Stomach (tissue), 9 donors: Measurements from ENCODE around the gene ODF2. TPM values are rescaled to one million over a fixed set of nuclear protein-coding genes. Genes with fewer than 3 reads are reported as not detected.

Experiments used
- DNase-seq, 2 donors: peaks; one replicate each; pipeline versions ENCODE4 v3.0.0 to v3.0.0-alpha.2; 2013 to 2019
- H3K27ac ChIP-seq, 5 donors: fragments of 200-600 bp in 4 of 5; sonication (generic) in 4 of 5; one replicate each; pipeline ENCODE4 v1.5.1; 2013 to 2019; ENCODE audit warnings: mild to moderate bottlenecking in 1 of 5, moderate library complexity in 1 of 5
- H3K27me3 ChIP-seq, 3 donors: fragments of 200-600 bp; sonication (generic); one replicate each; pipeline ENCODE4 v1.5.1; 2017 to 2019; ENCODE audit warnings: mixed run types in 1 of 3
- H3K36me3 ChIP-seq, 4 donors: fragments of 200-600 bp; sonication (generic); 1 replicate in 3 of 4; 2 replicates in 1 of 4; pipeline ENCODE4 v1.5.1; 2016 to 2019
- H3K4me1 ChIP-seq, 4 donors: fragments of 200-600 bp; sonication (generic); one replicate each; pipeline ENCODE4 v1.5.1; 2016 to 2019
- H3K4me3 ChIP-seq, 4 donors: fragments of 200-600 bp; sonication (generic) in 3 of 4; one replicate each; pipeline ENCODE4 v1.5.1; 2016 to 2019; ENCODE audit warnings: mild to moderate bottlenecking in 1 of 4
- H3K9me3 ChIP-seq, 4 donors: fragments of 200-600 bp; sonication (generic); one replicate each; pipeline ENCODE4 v1.5.1; 2016 to 2019
- EP300 ChIP-seq: sonication (generic); formaldehyde crosslinking; IDR thresholded peaks from one replicate; pipeline ENCODE4 v1.6.1; 2017; ENCODE audit warnings: antibody characterized with exemption
- POLR2A ChIP-seq, 4 donors: fragments of 450-650 bp; IDR thresholded peaks; one replicate each; pipeline ENCODE4 v1.6.1; 2016; ENCODE audit warnings: antibody characterized with exemption in 4 of 4, control low read depth in 2 of 4, mild to moderate bottlenecking in 1 of 4, moderate library complexity in 1 of 4
- POLR2AphosphoS5 ChIP-seq, 3 donors: sonication (generic); formaldehyde crosslinking; IDR thresholded peaks; one replicate each; pipeline ENCODE4 v1.6.1; 2016; ENCODE audit warnings: antibody characterized with exemption in 3 of 3
- WGBS, 5 donors: extraction: QIAGEN DNeasy Blood & Tissue Kit in 3 of 5; methylation state at CpG; one replicate each; pipeline versions ENCODE4 v1.1.5 to v1.1.7; 2013 to 2018; 5-methylcytosine and 5-hydroxymethylcytosine counted together
- intact Hi-C: fragments of 100-400 bp; cut with DNase I; formaldehyde crosslinking; loops from one replicate; pipeline ENCODE4 v1.15.1; 2023; ENCODE audit warnings: low total_unique reads
- polyA plus RNA-seq, 3 donors: library from polyadenylated mRNA; stranded (reverse); fragments of 200-250 nt; gene quantifications; one replicate each; pipeline ENCODE4 v1.2.3, GENCODE V29; 2013
- total RNA-seq, 5 donors: library from RNA; depleted of rRNA; stranded (reverse); fragments of >200 nt; gene quantifications; one replicate each; pipeline versions ENCODE4 v1.1.0 to v1.2.3, GENCODE V29; 2014 to 2016
- TF ChIP-seq, protein P1 (sequence below), 7 experiments: fragments of 450-650 bp in 4 of 7; fragments of 200-600 bp in 3 of 7; sonication (generic) in 3 of 7; IDR thresholded peaks; one replicate each; pipeline ENCODE4 v1.5.1; 2016 to 2019; ENCODE audit warnings: antibody characterized with exemption in 7 of 7, control low read depth in 2 of 7, mild to moderate bottlenecking in 1 of 7
- donor health status: healthy with polysubstance abuse.
- donor health status: Bipolar disorder and iron deficiency.
- donor health status: healthy.

The ODF2 gene
- total and polyA plus RNA-seq, 8 donors: 7.2 to 42.4 (median 15.4) TPM

DNA sequence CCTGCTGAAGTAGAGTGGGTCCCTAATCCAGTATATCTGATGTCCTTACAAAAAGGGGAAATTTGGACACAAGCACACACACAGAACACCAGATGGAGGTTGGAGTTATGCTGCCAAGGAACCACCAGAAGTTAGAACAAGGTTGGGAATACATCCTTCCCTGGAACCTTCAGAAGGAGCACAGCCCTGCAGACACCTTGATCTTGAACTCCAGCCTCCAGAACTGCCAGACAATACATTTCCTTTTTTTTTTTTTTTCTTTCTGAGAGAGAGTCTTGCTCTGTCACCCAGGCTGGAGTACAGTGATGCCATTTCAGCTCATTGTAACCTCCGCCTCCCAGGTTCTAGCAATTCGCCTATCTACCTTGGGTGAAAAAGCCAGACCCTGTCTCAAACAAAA lies 7.1 kb upstream of the ODF2 start:
- TF ChIP-seq EP300: no peak
- TF ChIP-seq, protein P1, sequence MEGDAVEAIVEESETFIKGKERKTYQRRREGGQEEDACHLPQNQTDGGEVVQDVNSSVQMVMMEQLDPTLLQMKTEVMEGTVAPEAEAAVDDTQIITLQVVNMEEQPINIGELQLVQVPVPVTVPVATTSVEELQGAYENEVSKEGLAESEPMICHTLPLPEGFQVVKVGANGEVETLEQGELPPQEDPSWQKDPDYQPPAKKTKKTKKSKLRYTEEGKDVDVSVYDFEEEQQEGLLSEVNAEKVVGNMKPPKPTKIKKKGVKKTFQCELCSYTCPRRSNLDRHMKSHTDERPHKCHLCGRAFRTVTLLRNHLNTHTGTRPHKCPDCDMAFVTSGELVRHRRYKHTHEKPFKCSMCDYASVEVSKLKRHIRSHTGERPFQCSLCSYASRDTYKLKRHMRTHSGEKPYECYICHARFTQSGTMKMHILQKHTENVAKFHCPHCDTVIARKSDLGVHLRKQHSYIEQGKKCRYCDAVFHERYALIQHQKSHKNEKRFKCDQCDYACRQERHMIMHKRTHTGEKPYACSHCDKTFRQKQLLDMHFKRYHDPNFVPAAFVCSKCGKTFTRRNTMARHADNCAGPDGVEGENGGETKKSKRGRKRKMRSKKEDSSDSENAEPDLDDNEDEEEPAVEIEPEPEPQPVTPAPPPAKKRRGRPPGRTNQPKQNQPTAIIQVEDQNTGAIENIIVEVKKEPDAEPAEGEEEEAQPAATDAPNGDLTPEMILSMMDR (IDR thresholded peaks at IDR 0.05): no peak
- TF ChIP-seq POLR2A (IDR thresholded peaks at IDR 0.05): no peak
- TF ChIP-seq POLR2AphosphoS5 (IDR thresholded peaks at IDR 0.05): no peak
- 95 to 100% (median 99%) methylated on average over 2 of the region's 2 CpGs for WGBS, 5 donors
- Histone ChIP-seq H3K36me3 (no peaks in the 10 kb centered on the region), H3K9me3 (no peaks in the 10 kb centered on the region), H3K27me3 (peaks cover 0 to 15% (median 0%) of the 10 kb centered on the region in 3 donors), H3K4me1 (no peaks in the 10 kb centered on the region), H3K27ac (no peak overlapping the region), H3K4me3 (no peak overlapping the region)
- no peak for DNase-seq
- intact Hi-C loops: no loop called here

DNA sequence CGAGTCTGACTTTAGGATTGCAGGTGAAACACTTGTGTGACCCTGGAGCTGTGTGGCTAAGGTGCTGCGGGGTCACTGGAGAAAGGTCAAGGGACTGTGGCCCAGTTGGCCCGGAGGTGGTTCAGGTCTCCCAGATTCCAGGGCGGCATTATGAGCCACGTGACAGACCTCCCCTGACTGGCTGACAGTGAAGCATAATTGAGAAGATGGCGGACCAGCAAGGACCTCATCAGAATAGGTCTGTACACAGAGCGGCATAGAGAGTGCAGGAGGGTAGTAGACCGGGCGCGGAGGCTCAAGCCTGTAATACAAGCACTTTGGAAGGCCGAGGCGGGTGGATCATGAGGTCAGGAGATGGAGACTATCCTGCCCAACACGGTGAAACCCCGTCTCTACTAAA lies 815 bp upstream of the ODF2 start:
- H3K4me3 ChIP-seq: no peak overlapping the region
- H3K4me1 ChIP-seq: peaks cover 5 to 23% (median 13%) of the 10 kb centered on the region in 4 donors
- H3K27ac ChIP-seq: peak overlapping the region in 1 of 5 donors; percentile 92
- 73 to 90% (median 80%) methylated on average over 14 of the region's 14 CpGs for WGBS, 5 donors
- peaks cover 0 to 13% (median 10%) of the 10 kb centered on the region in 4 donors for H3K36me3 ChIP-seq
- intact Hi-C loops: no loop called here
- no peaks in the 10 kb centered on the region for H3K9me3 ChIP-seq
- peaks cover 0 to 15% (median 0%) of the 10 kb centered on the region in 3 donors for H3K27me3 ChIP-seq
- TF ChIP-seq POLR2A (IDR thresholded peaks at IDR 0.05) (no peak), EP300 (no peak), POLR2AphosphoS5 (IDR thresholded peaks at IDR 0.05) (no peak)
- TF ChIP-seq, protein P1 (IDR thresholded peaks at IDR 0.05): no peak
- DNase-seq: no peak

DNA sequence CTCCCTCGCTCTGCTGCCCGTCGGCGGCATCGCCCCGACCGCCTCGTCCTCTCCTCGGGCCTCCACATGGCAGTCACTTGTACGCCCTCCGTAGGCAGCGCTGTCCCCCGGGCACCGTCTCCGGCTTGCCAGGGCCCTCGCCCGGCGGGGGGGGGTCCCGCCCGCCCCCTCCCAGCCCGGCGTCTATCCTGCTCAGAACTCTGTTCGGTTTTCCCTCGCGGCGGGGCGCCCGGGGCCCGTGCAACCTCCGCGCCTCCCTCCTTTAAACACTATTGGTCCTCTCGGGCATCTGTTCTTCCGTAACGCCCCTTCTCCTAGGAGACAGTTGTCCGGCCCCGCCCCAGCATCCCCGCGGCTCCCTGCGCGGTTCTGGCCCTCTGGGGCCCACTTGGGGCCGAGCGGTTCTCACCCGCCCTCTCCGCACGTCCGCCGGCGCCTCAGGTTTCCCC lies 831 bp downstream of the ODF2 start:
- Histone ChIP-seq H3K9me3 (no peaks in the 10 kb centered on the region), H3K36me3 (peaks cover 12 to 29% (median 27%) of the 10 kb centered on the region in 4 donors), H3K4me3 (peak overlapping the region; percentile 94 to 98 (median 98)), H3K4me1 (peaks cover 5 to 23% (median 13%) of the 10 kb centered on the region in 4 donors), H3K27me3 (peaks cover 0 to 4% (median 0%) of the 10 kb centered on the region in 3 donors), H3K27ac (peak overlapping the region; percentile 88 to 93 (median 92))
- peak; percentile 61 to 86 for DNase-seq
- 0 to 2% (median 1%) methylated on average over 13 to 48 of the region's 48 CpGs for WGBS, 5 donors
- intact Hi-C loops: no loop called here
- no peak for TF ChIP-seq POLR2A (IDR thresholded peaks at IDR 0.05)
- no peak for TF ChIP-seq POLR2AphosphoS5 (IDR thresholded peaks at IDR 0.05)
- TF ChIP-seq EP300: no peak
- TF ChIP-seq, protein P1 (IDR thresholded peaks at IDR 0.05): no peak

DNA sequence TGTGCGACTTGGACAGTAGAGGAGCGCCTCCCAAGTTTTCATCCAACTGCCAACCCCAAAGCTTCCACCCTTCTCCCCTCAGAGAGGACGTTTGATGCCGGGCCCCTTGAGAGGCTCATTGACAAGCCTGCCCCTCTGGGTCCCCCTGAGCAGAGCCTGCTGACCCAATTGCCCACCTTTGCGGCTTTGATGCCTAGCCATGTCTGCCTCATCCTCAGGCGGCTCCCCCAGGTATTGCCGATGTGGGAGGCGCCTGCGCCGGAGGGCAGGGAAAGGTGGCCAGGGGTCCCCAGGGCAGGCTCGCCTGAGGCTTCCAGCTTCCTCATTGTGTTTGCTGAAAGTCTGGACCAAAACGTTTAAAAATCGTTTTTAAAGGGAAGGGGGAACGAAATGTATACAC lies 1.4 kb downstream of the ODF2 start:
- no peaks in the 10 kb centered on the region for H3K27me3 ChIP-seq
- intact Hi-C loops: no loop called here
- H3K4me1 ChIP-seq: peaks cover 5 to 23% (median 13%) of the 10 kb centered on the region in 4 donors
- peak overlapping the region; percentile 94 to 98 (median 98) for H3K4me3 ChIP-seq
- H3K9me3 ChIP-seq: no peaks in the 10 kb centered on the region
- H3K36me3 ChIP-seq: peaks cover 13 to 35% (median 32%) of the 10 kb centered on the region in 4 donors
- no peak for DNase-seq
- peak overlapping the region in 3 of 5 donors; percentile 92 to 93 (median 92) for H3K27ac ChIP-seq
- TF ChIP-seq POLR2AphosphoS5 (IDR thresholded peaks at IDR 0.05) (no peak), EP300 (no peak), POLR2A (IDR thresholded peaks at IDR 0.05) (no peak)
- TF ChIP-seq, protein P1 (IDR thresholded peaks at IDR 0.05): no peak
- WGBS, 5 donors: 39 to 49% (median 44%) methylated on average over 14 of the region's 14 CpGs
